GM12892 (cell line): ENCODE measurements around the gene LGR4.

Experiments
- POLR2A ChIP-seq: IDR thresholded peaks from 2 replicates; pipeline ENCODE4 v1.6.1; 2011; ENCODE audit warnings: low read depth, low read length, control low read depth
- POLR2AphosphoS5 ChIP-seq: IDR thresholded peaks from 2 replicates; pipeline ENCODE4 v1.6.1; 2011; ENCODE audit warnings: low read depth, low read length, control low read depth

DNA sequence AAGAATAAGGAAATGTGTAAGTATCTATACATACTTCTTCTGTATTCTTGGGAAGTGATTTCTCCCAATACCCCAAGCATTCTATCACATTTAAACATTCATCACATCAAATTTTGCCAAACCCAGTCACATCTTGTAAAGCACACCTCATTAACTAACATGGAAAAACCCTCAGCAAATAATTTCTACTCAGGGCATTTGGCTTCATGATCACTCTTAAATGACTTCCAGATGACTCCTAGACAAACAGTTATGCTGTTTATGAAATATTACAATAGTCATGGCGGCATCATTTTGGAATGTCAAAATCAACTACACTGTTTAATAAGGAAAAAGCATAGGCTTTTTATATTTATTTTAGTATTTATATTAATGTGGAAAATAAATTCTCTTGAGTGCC is 62.3 kb downstream of the LGR4 start:
- TF ChIP-seq POLR2A (no peak), POLR2AphosphoS5 (no peak)
